Endothelial cell of umbilical vein (primary cell): ENCODE data around the gene PSMA7. TPM values are rescaled to one million over a fixed set of nuclear protein-coding genes. Genes with fewer than 3 reads are reported as not detected.

Experiments
- BruUV-seq: library from RNA; stranded (reverse); fragments of 400-500 nt; replicated peaks from 2 replicates; lab custom pipeline; 2021; lab: Mats Ljungman, UMichigan
- CTCF ChIA-PET: fragments of 300-600, 350-600 bp; sonication (Branson Sonifier 250); formaldehyde crosslinking; loops from one replicate; lab custom pipeline; 2021; ENCODE audit warnings: antibody characterized with exemption, inconsistent platforms; lab: Charles Lee
- POLR2A ChIA-PET: fragments of 300-600, 350-600 bp; sonication (Branson Sonifier 250); formaldehyde crosslinking; loops from one replicate; lab custom pipeline; 2021; ENCODE audit warnings: antibody characterized with exemption, inconsistent platforms; lab: Charles Lee
- DNase-seq: peaks from one replicate; pipeline ENCODE4 v3.0.0-alpha.2; 2011; ENCODE audit warnings: low read depth, low spot score
- FAIRE-seq: peaks from 2 replicates; lab custom pipeline; 2011; peaks lifted over from hg19 to GRCh38; lab: Jason Lieb, UNC
- H2AFZ ChIP-seq: 2 replicates; pipeline ENCODE4 v1.6.0; 2012; ENCODE audit warnings: low read depth, low read length, control low read depth, inconsistent platforms
- H3K27ac ChIP-seq: 2 replicates; pipeline ENCODE4 v1.5.1; 2011; ENCODE audit warnings: low read depth, mild to moderate bottlenecking, control low read depth, low read length, moderate library complexity; ENCODE audit not compliant: insufficient read depth
- H3K27me3 ChIP-seq, 2 experiments: 2 replicates each; pipeline versions ENCODE4 v1.6.0 to v1.6.1; 2011; ENCODE audit warnings: low read length in 2 of 2, mixed read lengths in 1 of 2; ENCODE audit not compliant: control insufficient read depth in 2 of 2, insufficient read depth in 2 of 2
- H3K36me3 ChIP-seq, 2 experiments: 2 replicates in 1 of 2; 3 replicates in 1 of 2; pipeline ENCODE4 v1.5.1; 2011; ENCODE audit warnings: low read length in 2 of 2, mild to moderate bottlenecking in 1 of 2, moderate library complexity in 1 of 2; ENCODE audit not compliant: control insufficient read depth in 2 of 2, insufficient read depth in 2 of 2; ENCODE audit errors: extremely low read depth in 1 of 2
- H3K4me1 ChIP-seq: 3 replicates; pipeline ENCODE4 v1.5.1; 2011; ENCODE audit warnings: mild to moderate bottlenecking, low read length; ENCODE audit not compliant: control insufficient read depth, insufficient read depth; ENCODE audit errors: extremely low read depth
- H3K4me2 ChIP-seq: 2 replicates; pipeline ENCODE4 v1.6.1; 2011; ENCODE audit warnings: low read length, control low read depth, mixed read lengths; ENCODE audit not compliant: insufficient read depth
- H3K4me3 ChIP-seq, 3 experiments: fragments of 200-600 bp in 1 of 3; sonication (generic), shearing (Covaris generic) in 1 of 3; replicated peaks in 1 of 3; 2 replicates each; pipeline ENCODE4 v1.5.1; 2011 to 2016; ENCODE audit warnings: control low read depth in 3 of 3, low read length in 3 of 3, mild to moderate bottlenecking in 2 of 3, inconsistent platforms in 1 of 3, low read depth in 1 of 3, moderate library complexity in 1 of 3; ENCODE audit not compliant: insufficient read depth in 1 of 3
- H3K79me2 ChIP-seq: 2 replicates; pipeline ENCODE4 v1.6.0; 2012; ENCODE audit warnings: low read length, inconsistent platforms; ENCODE audit not compliant: control insufficient read depth, insufficient read depth
- H3K9ac ChIP-seq: replicated peaks from 2 replicates; pipeline ENCODE3; 2011; ENCODE audit warnings: low read length, control low read depth; ENCODE audit not compliant: insufficient read depth; ENCODE audit errors: extremely low read depth
- H3K9me1 ChIP-seq: replicated peaks from 3 replicates; pipeline ENCODE4 v1.6.0; 2011; ENCODE audit warnings: mild to moderate bottlenecking, low read length; ENCODE audit not compliant: control insufficient read depth, insufficient read depth; ENCODE audit errors: extremely low read depth
- H3K9me3 ChIP-seq: replicated peaks from 2 replicates; pipeline ENCODE4 v1.5.1; 2012; ENCODE audit warnings: low read length, inconsistent platforms; ENCODE audit not compliant: control insufficient read depth, insufficient read depth
- H4K20me1 ChIP-seq: replicated peaks from 2 replicates; pipeline ENCODE3; 2011; ENCODE audit warnings: mild to moderate bottlenecking, low read length; ENCODE audit not compliant: control insufficient read depth, insufficient read depth; ENCODE audit errors: extremely low read depth
- CTCF ChIP-seq, 2 donors: IDR thresholded peaks; 1 replicate in 1 of 2; 2 replicates in 1 of 2; pipeline ENCODE4 v1.5.1; 2011; ENCODE audit warnings: low read length in 2 of 2, mild to moderate bottlenecking in 2 of 2, moderate library complexity in 2 of 2, control low read depth in 1 of 2, inconsistent platforms in 1 of 2, low read depth in 1 of 2; ENCODE audit not compliant: insufficient read depth in 1 of 2; ENCODE audit errors: extremely low read depth in 1 of 2
- EZH2 ChIP-seq: IDR thresholded peaks from 2 replicates; pipeline ENCODE4 v1.6.1; 2012; ENCODE audit warnings: borderline replicate concordance, low read depth, mild to moderate bottlenecking, moderate library complexity, low read length, inconsistent platforms; ENCODE audit not compliant: severe bottlenecking
- FOS ChIP-seq: IDR thresholded peaks from 2 replicates; pipeline ENCODE4 v1.6.1; 2011; ENCODE audit warnings: mild to moderate bottlenecking, low read length, moderate library complexity, borderline replicate concordance; ENCODE audit not compliant: insufficient read depth
- GATA2 ChIP-seq: IDR thresholded peaks from 2 replicates; pipeline ENCODE4 v1.7.0; 2011; ENCODE audit warnings: low read depth, mild to moderate bottlenecking, moderate library complexity, mixed read lengths, low read length; ENCODE audit not compliant: insufficient read length, insufficient read depth
- JUN ChIP-seq: IDR thresholded peaks from 2 replicates; pipeline ENCODE4 v1.6.1; 2011; ENCODE audit warnings: borderline replicate concordance, low read depth; ENCODE audit not compliant: insufficient read length, insufficient read depth
- POLR2A ChIP-seq: IDR thresholded peaks from 2 replicates; pipeline ENCODE4 v1.6.1; 2012; ENCODE audit warnings: low read depth, mild to moderate bottlenecking, control low read depth, low read length
- POLR2AphosphoS5 ChIP-seq: IDR thresholded peaks from 2 replicates; pipeline ENCODE4 v1.6.1; 2012; ENCODE audit warnings: low read depth, mild to moderate bottlenecking, control low read depth, low read length, moderate library complexity; ENCODE audit not compliant: insufficient read depth
- dilution Hi-C: fragments of 300-500 bp; cut with MboI; formaldehyde crosslinking; loops from one replicate; pipeline ENCODE4 v1.15.0; 2019; ENCODE audit warnings: low sequenced_read_pairs; ENCODE audit not compliant: extremely low pct_ligation_motif_present
- intact Hi-C: fragments of 100-400 bp; cut with micrococcal nuclease; formaldehyde crosslinking; loops from one replicate; pipeline ENCODE4 v1.10.0; 2022
- polyA plus RNA-seq, 4 experiments: library from polyadenylated mRNA; depleted of rRNA in 3 of 4; stranded (reverse) in 3 of 4; unstranded in 1 of 4; fragments of >200 nt; gene quantifications; 2 replicates each; pipeline versions ENCODE4 v1.2.1 to v1.2.3, GENCODE V29; 2011 to 2012; ENCODE audit warnings: missing spikeins in 1 of 4
- total RNA-seq: library from RNA; stranded (reverse); gene quantifications from 2 replicates; pipeline ENCODE4 v1.2.3, GENCODE V29; 2021

The PSMA7 gene
- total and polyA plus RNA-seq, 2 donors (not counting 3 experiments of a cell fraction or from before 2014, with no cell fraction given): 393 to 826 TPM

GRCh38 chr20:62157387-62158087, 14.3 kb upstream of the PSMA7 start:
- TF ChIP-seq POLR2A (no peak), POLR2AphosphoS5 (no peak), JUN (no peak), FOS (no peak), EZH2 (no peak), CTCF (IDR thresholded peaks at IDR 0.05; ENCODE audit: extremely low read depth in 1 of 2, insufficient read depth in 1 of 2, low read depth in 1 of 2, low read length in 2 of 2) (no peak), GATA2 (no peak)
- no TSS peak for BruUV-seq
- H3K4me3 ChIP-seq: no peak overlapping the region
- H3K79me2 ChIP-seq: peaks cover 52% of the 10 kb centered on the region
- no peaks in the 10 kb centered on the region for H3K9me1 ChIP-seq
- FAIRE-seq (no peak), DNase-seq (no peak)
- H3K27me3 ChIP-seq: no peaks in the 10 kb centered on the region
- dilution Hi-C loops: no loop called here
- no peaks in the 10 kb centered on the region for H3K9me3 ChIP-seq
- intact Hi-C loops: loop anchor here (1.0 kb wide), 2 partner anchors 131 to 146 kb away; no protein-coding TSS in a partner anchor
- no peak overlapping the region for H3K27ac ChIP-seq
- peaks cover 7 to 23% of the 10 kb centered on the region in 2 experiments for H3K36me3 ChIP-seq
- no peaks in the 10 kb centered on the region for H3K4me1 ChIP-seq
- ChIA-PET CTCF (interaction anchor here (1.2 kb wide), 2 partner anchors 20 to 131 kb away, joined by 3 to 12 read pairs; no protein-coding TSS in a partner anchor), POLR2A (no interaction called here)
- H2AFZ ChIP-seq: no peak overlapping the region
- H4K20me1 ChIP-seq: peaks cover 2% of the 10 kb centered on the region
- H3K9ac ChIP-seq: no peak overlapping the region
- H3K4me2 ChIP-seq: no peak overlapping the region
